ENCODE measurements around the gene CETN1. TPM values are rescaled to one million over a fixed set of nuclear protein-coding genes. Genes with fewer than 3 reads are reported as not detected.

The CETN1 gene
- total RNA-seq (not detected in 2 replicates), polyA plus RNA-seq (not detected in 2 replicates)

- Histone ChIP-seq H3K27me3 (no peaks in the 10 kb centered on the region), H3K27ac (no peak within 1 kb of the TSS), H3K9me3 (ENCODE audit: low read depth) (no peaks in the 10 kb centered on the region), H4K20me1 (ENCODE audit: insufficient read depth, poor library complexity, severe bottlenecking) (no peaks in the 10 kb centered on the region), H3K4me1 (ENCODE audit: insufficient read depth) (peaks cover 7% of the 10 kb centered on the region), H3K9me2 (replicated peaks; ENCODE audit: insufficient read depth) (no peaks in the 10 kb centered on the region), H3K4me3 (no peak within 1 kb of the TSS), H3K4me2 (no peak within 1 kb of the TSS), H3K36me3 (replicated peaks; ENCODE audit: insufficient read depth, low read depth) (no peaks in the 10 kb centered on the region), H3K79me2 (no peaks in the 10 kb centered on the region), H2AFZ (no peak within 1 kb of the TSS)
- TF ChIP-seq EZH2 (IDR thresholded peaks at IDR 0.05; ENCODE audit: borderline replicate concordance) = no peak
- no peak for TF ChIP-seq EZH2phosphoT487 (IDR thresholded peaks at IDR 0.05; ENCODE audit: low read depth, severe bottlenecking, unreplicated experiment)
- TF ChIP-seq, protein P1, sequence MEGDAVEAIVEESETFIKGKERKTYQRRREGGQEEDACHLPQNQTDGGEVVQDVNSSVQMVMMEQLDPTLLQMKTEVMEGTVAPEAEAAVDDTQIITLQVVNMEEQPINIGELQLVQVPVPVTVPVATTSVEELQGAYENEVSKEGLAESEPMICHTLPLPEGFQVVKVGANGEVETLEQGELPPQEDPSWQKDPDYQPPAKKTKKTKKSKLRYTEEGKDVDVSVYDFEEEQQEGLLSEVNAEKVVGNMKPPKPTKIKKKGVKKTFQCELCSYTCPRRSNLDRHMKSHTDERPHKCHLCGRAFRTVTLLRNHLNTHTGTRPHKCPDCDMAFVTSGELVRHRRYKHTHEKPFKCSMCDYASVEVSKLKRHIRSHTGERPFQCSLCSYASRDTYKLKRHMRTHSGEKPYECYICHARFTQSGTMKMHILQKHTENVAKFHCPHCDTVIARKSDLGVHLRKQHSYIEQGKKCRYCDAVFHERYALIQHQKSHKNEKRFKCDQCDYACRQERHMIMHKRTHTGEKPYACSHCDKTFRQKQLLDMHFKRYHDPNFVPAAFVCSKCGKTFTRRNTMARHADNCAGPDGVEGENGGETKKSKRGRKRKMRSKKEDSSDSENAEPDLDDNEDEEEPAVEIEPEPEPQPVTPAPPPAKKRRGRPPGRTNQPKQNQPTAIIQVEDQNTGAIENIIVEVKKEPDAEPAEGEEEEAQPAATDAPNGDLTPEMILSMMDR (IDR thresholded peaks at IDR 0.05; ENCODE audit: poor library complexity) = no peak
- DNase-seq (ENCODE audit: low spot score) = no peak
- 98% methylated on average over 30 of the region's 38 CpGs for WGBS (ENCODE audit: low lambda C conversion rate, missing lambda C conversion rate)
These were observed at the start of gene CETN1 for GRCh38 chr18:580154-580553. Gene CETN1 (plus strand): TSS chr18:580380. CDS start chr18:580409, 29 bp downstream.

DNA sequence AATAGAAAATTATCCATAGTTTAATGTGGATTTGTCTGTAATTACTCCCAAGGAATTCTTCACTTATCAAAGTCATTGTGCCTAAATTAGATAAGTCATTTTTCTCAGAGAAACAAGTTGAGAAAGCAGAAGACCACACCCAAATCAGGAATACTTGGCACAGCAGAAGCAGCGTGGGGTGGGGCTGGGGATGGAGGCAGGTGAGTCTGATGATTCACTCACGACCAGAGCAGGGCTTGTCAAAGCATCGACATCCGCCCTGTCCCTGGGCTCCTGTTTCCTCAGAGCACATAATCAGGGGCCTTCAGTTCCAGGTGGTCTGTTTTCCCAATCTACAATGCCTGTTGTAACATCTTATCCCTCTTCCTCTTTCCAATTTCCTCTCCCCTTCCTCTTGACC, 48.2 kb upstream of the CETN1 start:
- DNase-seq (ENCODE audit: low spot score) = no peak
- no peak for TF ChIP-seq EZH2phosphoT487 (IDR thresholded peaks at IDR 0.05; ENCODE audit: low read depth, severe bottlenecking, unreplicated experiment)
- TF ChIP-seq EZH2 (IDR thresholded peaks at IDR 0.05; ENCODE audit: borderline replicate concordance) = no peak
- TF ChIP-seq, protein P1 (IDR thresholded peaks at IDR 0.05; ENCODE audit: poor library complexity) = no peak
- 74% methylated on average over 4 of the region's 4 CpGs for WGBS (ENCODE audit: low lambda C conversion rate, missing lambda C conversion rate)

DNA sequence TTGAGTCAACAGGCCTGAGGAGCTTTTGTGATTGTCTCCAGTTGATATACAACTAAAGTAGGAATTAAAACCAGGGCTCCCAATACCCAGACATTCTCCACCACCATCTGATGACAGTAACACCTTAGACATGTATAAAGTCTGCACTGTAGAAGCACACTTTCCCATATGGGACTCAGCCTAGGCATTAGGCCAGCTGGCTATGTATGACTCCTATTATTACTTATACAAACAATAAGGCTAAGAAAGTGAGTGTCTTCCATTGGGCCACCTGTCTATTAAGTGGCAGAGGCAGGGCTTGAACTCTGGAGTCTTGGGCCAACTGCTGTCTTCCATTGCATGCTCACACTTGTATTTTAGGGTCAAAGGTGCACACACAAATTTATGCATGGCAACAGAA, 47.5 kb upstream of the CETN1 start:
- H4K20me1 ChIP-seq (ENCODE audit: insufficient read depth, poor library complexity, severe bottlenecking) = no peaks in the 10 kb centered on the region
- H3K4me1 ChIP-seq (ENCODE audit: insufficient read depth) = peaks cover 3% of the 10 kb centered on the region
- no peak overlapping the region for H3K4me2 ChIP-seq
- no peak overlapping the region for H2AFZ ChIP-seq
- H3K4me3 ChIP-seq = no peak overlapping the region
- no peaks in the 10 kb centered on the region for H3K79me2 ChIP-seq
- H3K27me3 ChIP-seq = no peaks in the 10 kb centered on the region
- no peaks in the 10 kb centered on the region for H3K9me3 ChIP-seq (ENCODE audit: low read depth)
- no peaks in the 10 kb centered on the region for H3K36me3 ChIP-seq (replicated peaks; ENCODE audit: insufficient read depth, low read depth)
- H3K27ac ChIP-seq = no peak overlapping the region
- H3K9me2 ChIP-seq (replicated peaks; ENCODE audit: insufficient read depth) = no peaks in the 10 kb centered on the region
- TF ChIP-seq EZH2 (IDR thresholded peaks at IDR 0.05; ENCODE audit: borderline replicate concordance) = no peak
- no peak for TF ChIP-seq EZH2phosphoT487 (IDR thresholded peaks at IDR 0.05; ENCODE audit: low read depth, severe bottlenecking, unreplicated experiment)
- TF ChIP-seq, protein P1 (IDR thresholded peaks at IDR 0.05; ENCODE audit: poor library complexity) = no peak
- no peak for DNase-seq (ENCODE audit: low spot score)

More for the DNA sequence above, 48.2 kb upstream of the CETN1 start:
- no peak overlapping the region for H3K27ac ChIP-seq
- H2AFZ ChIP-seq = no peak overlapping the region
- no peaks in the 10 kb centered on the region for H3K9me3 ChIP-seq (ENCODE audit: low read depth)
- no peaks in the 10 kb centered on the region for H3K36me3 ChIP-seq (replicated peaks; ENCODE audit: insufficient read depth, low read depth)
- no peaks in the 10 kb centered on the region for H4K20me1 ChIP-seq (ENCODE audit: insufficient read depth, poor library complexity, severe bottlenecking)
- no peaks in the 10 kb centered on the region for H3K79me2 ChIP-seq
- H3K4me2 ChIP-seq = no peak overlapping the region
- H3K27me3 ChIP-seq = no peaks in the 10 kb centered on the region
- H3K4me3 ChIP-seq = no peak overlapping the region
- H3K9me2 ChIP-seq (replicated peaks; ENCODE audit: insufficient read depth) = no peaks in the 10 kb centered on the region
- H3K4me1 ChIP-seq (ENCODE audit: insufficient read depth) = peaks cover 9% of the 10 kb centered on the region
